MM.1S (cell line): ENCODE data around the gene NDUFB2.

Experiments used
- CTCF ChIP-seq: fragments of 300-600 bp; sonication (generic); IDR thresholded peaks from 2 replicates; pipeline ENCODE4 v1.5.1; 2016; ENCODE audit warnings: antibody characterized with exemption, low read length, mixed read lengths
- EZH2 ChIP-seq: fragments of 300-600 bp; sonication (generic); optimal IDR thresholded peaks from 2 replicates; pipeline ENCODE3; 2017; ENCODE audit warnings: low read depth, mild to moderate bottlenecking, antibody characterized with exemption, low read length, mixed read lengths
- EZH2phosphoT487 ChIP-seq: fragments of 300-600 bp; sonication (generic); IDR thresholded peaks from 2 replicates; pipeline ENCODE4 v1.6.1; 2018; ENCODE audit warnings: antibody characterized with exemption, low read length

- TF ChIP-seq CTCF (no peak), EZH2 (no peak), EZH2phosphoT487 (no peak)
Measured at GRCh38 chr7:140744005-140744404, 47.5 kb downstream of the NDUFB2 start.
